Endothelial cell of umbilical vein (primary cell): ENCODE data around the gene DRAP1.

ENCODE experiments used
- POLR2A ChIP-seq: IDR thresholded peaks from 2 replicates; pipeline ENCODE4 v1.6.1; 2012; ENCODE audit warnings: low read depth, mild to moderate bottlenecking, control low read depth, low read length
- TF ChIP-seq, protein P1 (sequence below), 2 donors: IDR thresholded peaks; 1 replicate in 1 of 2; 2 replicates in 1 of 2; pipeline ENCODE4 v1.5.1; 2011; ENCODE audit warnings: low read length in 2 of 2, mild to moderate bottlenecking in 2 of 2, moderate library complexity in 2 of 2, control low read depth in 1 of 2, inconsistent platforms in 1 of 2, low read depth in 1 of 2; ENCODE audit not compliant: insufficient read depth in 1 of 2; ENCODE audit errors: extremely low read depth in 1 of 2

- no peak for TF ChIP-seq POLR2A
- TF ChIP-seq, protein P1, sequence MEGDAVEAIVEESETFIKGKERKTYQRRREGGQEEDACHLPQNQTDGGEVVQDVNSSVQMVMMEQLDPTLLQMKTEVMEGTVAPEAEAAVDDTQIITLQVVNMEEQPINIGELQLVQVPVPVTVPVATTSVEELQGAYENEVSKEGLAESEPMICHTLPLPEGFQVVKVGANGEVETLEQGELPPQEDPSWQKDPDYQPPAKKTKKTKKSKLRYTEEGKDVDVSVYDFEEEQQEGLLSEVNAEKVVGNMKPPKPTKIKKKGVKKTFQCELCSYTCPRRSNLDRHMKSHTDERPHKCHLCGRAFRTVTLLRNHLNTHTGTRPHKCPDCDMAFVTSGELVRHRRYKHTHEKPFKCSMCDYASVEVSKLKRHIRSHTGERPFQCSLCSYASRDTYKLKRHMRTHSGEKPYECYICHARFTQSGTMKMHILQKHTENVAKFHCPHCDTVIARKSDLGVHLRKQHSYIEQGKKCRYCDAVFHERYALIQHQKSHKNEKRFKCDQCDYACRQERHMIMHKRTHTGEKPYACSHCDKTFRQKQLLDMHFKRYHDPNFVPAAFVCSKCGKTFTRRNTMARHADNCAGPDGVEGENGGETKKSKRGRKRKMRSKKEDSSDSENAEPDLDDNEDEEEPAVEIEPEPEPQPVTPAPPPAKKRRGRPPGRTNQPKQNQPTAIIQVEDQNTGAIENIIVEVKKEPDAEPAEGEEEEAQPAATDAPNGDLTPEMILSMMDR (IDR thresholded peaks at IDR 0.05; ENCODE audit: extremely low read depth in 1 of 2, insufficient read depth in 1 of 2, low read depth in 1 of 2, low read length in 2 of 2) = no peak
These were observed 39.2 kb upstream of the DRAP1 start for GRCh38 chr11:65880027-65880426.
